K562 (cell line): ENCODE results near the gene MAGI2.

Experiments
- CCNT2 ChIP-seq: IDR thresholded peaks from 2 replicates; pipeline ENCODE4 v1.6.1; 2011; ENCODE audit warnings: borderline replicate concordance, low read depth, mild to moderate bottlenecking, moderate library complexity, mixed read lengths, low read length; ENCODE audit not compliant: insufficient read length; ENCODE audit errors: extremely low read depth
- CHD2 ChIP-seq: IDR thresholded peaks from 2 replicates; pipeline ENCODE4 v1.6.1; 2011; ENCODE audit warnings: low read depth, low read length
- MYC ChIP-seq, 2 experiments: fragments of 250-450 bp in 1 of 2; sonication (Bioruptor Pico) in 1 of 2; IDR thresholded peaks; 2 replicates each; pipeline versions ENCODE4 v1.5.1 to v1.6.1; 2012 to 2021; ENCODE audit warnings: low read depth in 2 of 2, borderline replicate concordance in 1 of 2, improper control_type of control experiment in 1 of 2, low read length in 1 of 2, mild to moderate bottlenecking in 1 of 2, moderate library complexity in 1 of 2
- POLR2A ChIP-seq: fragments of 450-650 bp; conservative IDR thresholded peaks from 2 replicates; pipeline ENCODE4 v1.6.1; 2016
- PTBP1 ChIP-seq: fragments of 200-400 bp; formaldehyde crosslinking; IDR thresholded peaks from 2 replicates; pipeline ENCODE4 v1.6.1; 2017; ENCODE audit warnings: low read depth, low read length
- RBBP5 ChIP-seq: fragments of 200-600 bp; sonication (generic); IDR thresholded peaks from 2 replicates; pipeline ENCODE4 v1.6.1; 2012; ENCODE audit warnings: borderline replicate concordance, mild to moderate bottlenecking, low read length, control low read depth, inconsistent platforms; ENCODE audit not compliant: insufficient read depth, poor library complexity, severe bottlenecking
- SNIP1 ChIP-seq: fragments of 450-650 bp; IDR thresholded peaks from 2 replicates; pipeline ENCODE4 v1.7.1; 2017; ENCODE audit warnings: low read depth, mild to moderate bottlenecking
- TBP ChIP-seq: optimal IDR thresholded peaks from 2 replicates; pipeline ENCODE3; 2011; ENCODE audit warnings: low read depth, low read length, improper control_type of control experiment
- ZKSCAN1 ChIP-seq: fragments of 150-350 bp; IDR thresholded peaks from 2 replicates; pipeline ENCODE4 v1.6.1; 2016; ENCODE audit warnings: low read depth, low read length
- ZNF512 ChIP-seq: IDR thresholded peaks from 2 replicates; pipeline ENCODE4 v1.6.1; 2016; ENCODE audit warnings: missing genetic modification characterization, missing compliant biosample characterization
- TF ChIP-seq, protein P1 (sequence below): sonication (generic); formaldehyde crosslinking; IDR thresholded peaks from 2 replicates; pipeline ENCODE4 v1.8.0; 2022; ENCODE audit warnings: mild to moderate bottlenecking, missing genetic modification reagents
- TF ChIP-seq, protein P2 (sequence below), 3 experiments: fragments of 200-800 bp in 1 of 3; fragments of 250-450 bp in 1 of 3; fragments of 450-650 bp in 1 of 3; sonication (Bioruptor Pico) in 1 of 3; sonication (Bioruptor generic) in 1 of 3; formaldehyde crosslinking in 1 of 3; IDR thresholded peaks; 2 replicates each; pipeline versions ENCODE4 v1.6.1 to v1.8.0; 2016 to 2022; ENCODE audit warnings: mild to moderate bottlenecking in 2 of 3, missing genetic modification characterization in 2 of 3, missing compliant biosample characterization in 1 of 3, moderate library complexity in 1 of 3
- TF ChIP-seq, protein P3 (sequence below), 3 experiments: IDR thresholded peaks in 2 of 3; conservative IDR thresholded peaks in 1 of 3; 2 replicates each; pipeline ENCODE4 v1.5.1; 2011 to 2012; ENCODE audit warnings: low read length in 3 of 3, mild to moderate bottlenecking in 3 of 3, control low read depth in 2 of 3, improper control_type of control experiment in 1 of 3, inconsistent platforms in 1 of 3, low read depth in 1 of 3, mixed read lengths in 1 of 3, moderate library complexity in 1 of 3; ENCODE audit not compliant: insufficient read depth in 2 of 3

DNA sequence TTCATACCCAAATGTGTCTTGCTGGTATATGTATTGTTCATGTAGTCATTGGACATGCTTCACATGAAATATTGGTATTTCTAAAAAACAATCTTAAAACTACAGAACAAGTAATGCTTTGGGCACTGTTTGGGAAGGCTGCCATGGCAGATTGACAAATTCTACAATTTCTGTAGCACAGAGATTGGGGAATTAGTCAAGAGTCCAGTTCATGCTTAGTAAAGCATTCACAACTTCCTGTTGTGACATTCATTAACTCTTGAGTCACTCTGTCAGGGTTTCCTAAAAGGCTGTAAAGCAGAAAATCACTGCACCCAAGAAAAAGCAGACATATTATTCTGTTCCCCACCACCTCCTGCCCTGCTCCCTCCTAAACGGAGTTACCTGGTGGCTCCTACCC, 1256.0 kb downstream of the MAGI2 start:
- TF ChIP-seq CCNT2 (no peak), CHD2 (no peak), SNIP1 (no peak), RBBP5 (no peak), MYC (IDR thresholded peaks at IDR 0.05; ENCODE audit: low read depth, low read length) (no peak), MYC (CRISPR knock-in tag; IDR thresholded peaks at IDR 0.05; ENCODE audit: borderline replicate concordance, low read depth) (no peak), POLR2A (no peak), ZNF512 (tag) (no peak), TBP (no peak), PTBP1 (no peak), ZKSCAN1 (no peak)
- TF ChIP-seq, protein P1, sequence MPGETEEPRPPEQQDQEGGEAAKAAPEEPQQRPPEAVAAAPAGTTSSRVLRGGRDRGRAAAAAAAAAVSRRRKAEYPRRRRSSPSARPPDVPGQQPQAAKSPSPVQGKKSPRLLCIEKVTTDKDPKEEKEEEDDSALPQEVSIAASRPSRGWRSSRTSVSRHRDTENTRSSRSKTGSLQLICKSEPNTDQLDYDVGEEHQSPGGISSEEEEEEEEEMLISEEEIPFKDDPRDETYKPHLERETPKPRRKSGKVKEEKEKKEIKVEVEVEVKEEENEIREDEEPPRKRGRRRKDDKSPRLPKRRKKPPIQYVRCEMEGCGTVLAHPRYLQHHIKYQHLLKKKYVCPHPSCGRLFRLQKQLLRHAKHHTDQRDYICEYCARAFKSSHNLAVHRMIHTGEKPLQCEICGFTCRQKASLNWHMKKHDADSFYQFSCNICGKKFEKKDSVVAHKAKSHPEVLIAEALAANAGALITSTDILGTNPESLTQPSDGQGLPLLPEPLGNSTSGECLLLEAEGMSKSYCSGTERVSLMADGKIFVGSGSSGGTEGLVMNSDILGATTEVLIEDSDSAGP (CRISPR knock-in tag): no peak
- TF ChIP-seq, protein P2, sequence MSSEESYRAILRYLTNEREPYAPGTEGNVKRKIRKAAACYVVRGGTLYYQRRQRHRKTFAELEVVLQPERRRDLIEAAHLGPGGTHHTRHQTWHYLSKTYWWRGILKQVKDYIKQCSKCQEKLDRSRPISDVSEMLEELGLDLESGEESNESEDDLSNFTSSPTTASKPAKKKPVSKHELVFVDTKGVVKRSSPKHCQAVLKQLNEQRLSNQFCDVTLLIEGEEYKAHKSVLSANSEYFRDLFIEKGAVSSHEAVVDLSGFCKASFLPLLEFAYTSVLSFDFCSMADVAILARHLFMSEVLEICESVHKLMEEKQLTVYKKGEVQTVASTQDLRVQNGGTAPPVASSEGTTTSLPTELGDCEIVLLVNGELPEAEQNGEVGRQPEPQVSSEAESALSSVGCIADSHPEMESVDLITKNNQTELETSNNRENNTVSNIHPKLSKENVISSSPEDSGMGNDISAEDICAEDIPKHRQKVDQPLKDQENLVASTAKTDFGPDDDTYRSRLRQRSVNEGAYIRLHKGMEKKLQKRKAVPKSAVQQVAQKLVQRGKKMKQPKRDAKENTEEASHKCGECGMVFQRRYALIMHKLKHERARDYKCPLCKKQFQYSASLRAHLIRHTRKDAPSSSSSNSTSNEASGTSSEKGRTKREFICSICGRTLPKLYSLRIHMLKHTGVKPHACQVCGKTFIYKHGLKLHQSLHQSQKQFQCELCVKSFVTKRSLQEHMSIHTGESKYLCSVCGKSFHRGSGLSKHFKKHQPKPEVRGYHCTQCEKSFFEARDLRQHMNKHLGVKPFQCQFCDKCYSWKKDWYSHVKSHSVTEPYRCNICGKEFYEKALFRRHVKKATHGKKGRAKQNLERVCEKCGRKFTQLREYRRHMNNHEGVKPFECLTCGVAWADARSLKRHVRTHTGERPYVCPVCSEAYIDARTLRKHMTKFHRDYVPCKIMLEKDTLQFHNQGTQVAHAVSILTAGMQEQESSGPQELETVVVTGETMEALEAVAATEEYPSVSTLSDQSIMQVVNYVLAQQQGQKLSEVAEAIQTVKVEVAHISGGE (CRISPR knock-in tag; IDR thresholded peaks at IDR 0.05): no peak
- TF ChIP-seq, protein P3, sequence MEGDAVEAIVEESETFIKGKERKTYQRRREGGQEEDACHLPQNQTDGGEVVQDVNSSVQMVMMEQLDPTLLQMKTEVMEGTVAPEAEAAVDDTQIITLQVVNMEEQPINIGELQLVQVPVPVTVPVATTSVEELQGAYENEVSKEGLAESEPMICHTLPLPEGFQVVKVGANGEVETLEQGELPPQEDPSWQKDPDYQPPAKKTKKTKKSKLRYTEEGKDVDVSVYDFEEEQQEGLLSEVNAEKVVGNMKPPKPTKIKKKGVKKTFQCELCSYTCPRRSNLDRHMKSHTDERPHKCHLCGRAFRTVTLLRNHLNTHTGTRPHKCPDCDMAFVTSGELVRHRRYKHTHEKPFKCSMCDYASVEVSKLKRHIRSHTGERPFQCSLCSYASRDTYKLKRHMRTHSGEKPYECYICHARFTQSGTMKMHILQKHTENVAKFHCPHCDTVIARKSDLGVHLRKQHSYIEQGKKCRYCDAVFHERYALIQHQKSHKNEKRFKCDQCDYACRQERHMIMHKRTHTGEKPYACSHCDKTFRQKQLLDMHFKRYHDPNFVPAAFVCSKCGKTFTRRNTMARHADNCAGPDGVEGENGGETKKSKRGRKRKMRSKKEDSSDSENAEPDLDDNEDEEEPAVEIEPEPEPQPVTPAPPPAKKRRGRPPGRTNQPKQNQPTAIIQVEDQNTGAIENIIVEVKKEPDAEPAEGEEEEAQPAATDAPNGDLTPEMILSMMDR (IDR thresholded peaks at IDR 0.05 in 2 of 3, conservative IDR thresholded peaks at IDR 0.05 in 1 of 3; ENCODE audit: insufficient read depth in 2 of 3, low read depth in 1 of 3, low read length in 3 of 3): no peak
